Karpas-422 (cell line): Measurements from ENCODE around the gene MYH4. TPM values are rescaled to one million over a fixed set of nuclear protein-coding genes. Genes with fewer than 3 reads are reported as not detected.

ENCODE experiments used
- DNase-seq: peaks from one replicate; pipeline ENCODE4 v3.0.0-alpha.2; 2015
- H2AFZ ChIP-seq: fragments of 200-600 bp; sonication (generic); 2 replicates; pipeline ENCODE4 v1.6.1; 2014; ENCODE audit warnings: antibody characterized with exemption, low read length, mixed read lengths
- H3K27ac ChIP-seq: fragments of 200-600 bp; sonication (generic); 2 replicates; pipeline ENCODE4 v1.5.1; 2014; ENCODE audit warnings: mild to moderate bottlenecking, low read length, moderate library complexity
- H3K27me3 ChIP-seq: fragments of 200-600 bp; sonication (generic); 2 replicates; pipeline ENCODE4 v1.6.1; 2014; ENCODE audit warnings: low read length, mixed read lengths
- H3K36me3 ChIP-seq: fragments of 200-600 bp; sonication (generic); 2 replicates; pipeline ENCODE4 v1.6.1; 2014; ENCODE audit warnings: low read length, mixed read lengths; ENCODE audit not compliant: insufficient read depth
- H3K4me1 ChIP-seq: fragments of 200-600 bp; sonication (generic); 2 replicates; pipeline ENCODE4 v1.6.1; 2014; ENCODE audit warnings: mild to moderate bottlenecking, low read length, mixed read lengths
- H3K4me2 ChIP-seq: fragments of 200-600 bp; sonication (generic); 2 replicates; pipeline ENCODE4 v1.6.1; 2014; ENCODE audit warnings: low read length, low read depth, mild to moderate bottlenecking; ENCODE audit not compliant: poor library complexity, severe bottlenecking
- H3K4me3 ChIP-seq: fragments of 200-600 bp; sonication (generic); 2 replicates; pipeline ENCODE4 v1.5.1; 2014; ENCODE audit warnings: mild to moderate bottlenecking, antibody characterized with exemption, low read length, mixed read lengths
- H3K79me2 ChIP-seq: fragments of 200-600 bp; sonication (generic); 2 replicates; pipeline ENCODE4 v1.6.1; 2014; ENCODE audit warnings: mild to moderate bottlenecking, low read length, mixed read lengths
- H3K9ac ChIP-seq: fragments of 200-600 bp; sonication (generic); 2 replicates; pipeline ENCODE4 v1.6.0; 2014; ENCODE audit warnings: low read length
- H3K9me2 ChIP-seq: fragments of 200-600 bp; sonication (generic), shearing (Covaris generic); replicated peaks from 2 replicates; pipeline ENCODE4 v1.6.0; 2014; ENCODE audit warnings: mild to moderate bottlenecking, low read length, moderate library complexity; ENCODE audit not compliant: insufficient read depth
- H3K9me3 ChIP-seq: fragments of 300-700, 200-600 bp; sonication (generic); 2 replicates; pipeline ENCODE4 v1.6.1; 2014; ENCODE audit warnings: low read length, mixed read lengths
- H4K20me1 ChIP-seq: fragments of 200-600 bp; sonication (generic); 2 replicates; pipeline ENCODE4 v1.6.1; 2014; ENCODE audit warnings: mild to moderate bottlenecking, antibody characterized with exemption, low read length, low read depth; ENCODE audit not compliant: insufficient read depth
- total RNA-seq: library from RNA; depleted of rRNA; stranded (reverse); fragments of >200 nt; shearing (Covaris generic); gene quantifications from 2 replicates; pipeline ENCODE4 v1.2.3, GENCODE V29; 2014; ENCODE audit warnings: low replicate concordance

The MYH4 gene
- total RNA-seq, 1 experiment from 2014 or later: not detected

- peak; percentile 65 for DNase-seq
- Histone ChIP-seq H3K9me3 (no peaks in the 10 kb centered on the region), H2AFZ (peak overlapping the region; percentile 72; the same call in 1 of the 2 replicates), H3K4me1 (peaks cover 9% of the 10 kb centered on the region), H3K27ac (no peak overlapping the region), H3K79me2 (no peaks in the 10 kb centered on the region), H3K9ac (no peak overlapping the region), H3K4me3 (no peak overlapping the region), H4K20me1 (no peaks in the 10 kb centered on the region), H3K27me3 (no peaks in the 10 kb centered on the region), H3K4me2 (no peak overlapping the region), H3K36me3 (no peaks in the 10 kb centered on the region), H3K9me2 (no peaks in the 10 kb centered on the region)
Measured at GRCh38 chr17:10447026-10447931, 22.1 kb downstream of the MYH4 start.

GRCh38 chr17:10439816-10440215 lies 29.5 kb downstream of the MYH4 start:
- H3K4me2 ChIP-seq: no peak overlapping the region
- H2AFZ ChIP-seq: no peak overlapping the region
- H3K36me3 ChIP-seq: no peaks in the 10 kb centered on the region
- H3K9me2 ChIP-seq: no peaks in the 10 kb centered on the region
- no peaks in the 10 kb centered on the region for H3K79me2 ChIP-seq
- no peaks in the 10 kb centered on the region for H3K4me1 ChIP-seq
- H3K4me3 ChIP-seq: no peak overlapping the region
- no peaks in the 10 kb centered on the region for H4K20me1 ChIP-seq
- no peak overlapping the region for H3K27ac ChIP-seq
- DNase-seq: no peak
- no peaks in the 10 kb centered on the region for H3K9me3 ChIP-seq
- no peak overlapping the region for H3K9ac ChIP-seq
- 0 out of 2 replicates have a peak, but pooled peaks cover 3% of the 10 kb centered on the region for H3K27me3 ChIP-seq

GRCh38 chr17:10435096-10435495 lies 34.3 kb downstream of the MYH4 start:
- Histone ChIP-seq H3K27ac (no peak overlapping the region), H3K4me3 (no peak overlapping the region), H2AFZ (no peak overlapping the region), H3K36me3 (no peaks in the 10 kb centered on the region), H3K4me2 (no peak overlapping the region), H3K27me3 (0 out of 2 replicates have a peak, but pooled peaks cover 6% of the 10 kb centered on the region), H3K79me2 (no peaks in the 10 kb centered on the region), H3K9me3 (no peaks in the 10 kb centered on the region), H3K9me2 (no peaks in the 10 kb centered on the region), H3K4me1 (no peaks in the 10 kb centered on the region), H3K9ac (no peak overlapping the region), H4K20me1 (no peaks in the 10 kb centered on the region)
- no peak for DNase-seq

- H3K4me1 ChIP-seq: no peaks in the 10 kb centered on the region
- H3K9me3 ChIP-seq: no peaks in the 10 kb centered on the region
- 0 out of 2 replicates have a peak, but pooled peaks cover 3% of the 10 kb centered on the region for H3K27me3 ChIP-seq
- H3K4me2 ChIP-seq: no peak overlapping the region
- no peaks in the 10 kb centered on the region for H3K36me3 ChIP-seq
- H3K27ac ChIP-seq: no peak overlapping the region
- no peak overlapping the region for H2AFZ ChIP-seq
- no peaks in the 10 kb centered on the region for H3K9me2 ChIP-seq
- no peaks in the 10 kb centered on the region for H3K79me2 ChIP-seq
- no peaks in the 10 kb centered on the region for H4K20me1 ChIP-seq
- no peak overlapping the region for H3K4me3 ChIP-seq
- DNase-seq: no peak
- no peak overlapping the region for H3K9ac ChIP-seq
Measured at GRCh38 chr17:10429421-10430045, 39.8 kb downstream of the MYH4 start.

GRCh38 chr17:10428781-10429180 lies 40.6 kb downstream of the MYH4 start:
- H3K36me3 ChIP-seq: no peaks in the 10 kb centered on the region
- no peaks in the 10 kb centered on the region for H4K20me1 ChIP-seq
- H3K27me3 ChIP-seq: 0 out of 2 replicates have a peak, but pooled peaks cover 3% of the 10 kb centered on the region
- no peaks in the 10 kb centered on the region for H3K9me3 ChIP-seq
- no peak overlapping the region for H3K27ac ChIP-seq
- no peak overlapping the region for H3K4me2 ChIP-seq
- no peaks in the 10 kb centered on the region for H3K9me2 ChIP-seq
- H3K9ac ChIP-seq: no peak overlapping the region
- no peak for DNase-seq
- H3K4me1 ChIP-seq: no peaks in the 10 kb centered on the region
- H3K79me2 ChIP-seq: no peaks in the 10 kb centered on the region
- H2AFZ ChIP-seq: no peak overlapping the region
- no peak overlapping the region for H3K4me3 ChIP-seq

- no peaks in the 10 kb centered on the region for H3K9me3 ChIP-seq
- no peaks in the 10 kb centered on the region for H3K36me3 ChIP-seq
- no peak within 1 kb of the TSS for H3K4me3 ChIP-seq
- peaks cover 8% of the 10 kb centered on the region for H3K4me1 ChIP-seq
- H3K27me3 ChIP-seq: no peaks in the 10 kb centered on the region
- no peaks in the 10 kb centered on the region for H3K79me2 ChIP-seq
- H3K27ac ChIP-seq: no peak within 1 kb of the TSS
- no peaks in the 10 kb centered on the region for H4K20me1 ChIP-seq
- H2AFZ ChIP-seq: no peak within 1 kb of the TSS
- H3K9me2 ChIP-seq: no peaks in the 10 kb centered on the region
- H3K9ac ChIP-seq: no peak within 1 kb of the TSS
- no peak within 1 kb of the TSS for H3K4me2 ChIP-seq
- DNase-seq: peak; percentile 46
Measured at GRCh38 chr17:10421900-10422542, 47.3 kb downstream of the MYH4 start, which contains the start of gene MYH8. TSS of gene MYH8 (minus strand) at chr17:10421950. CDS start at chr17:10420227, 1,723 bp downstream.

- Histone ChIP-seq H4K20me1 (no peaks in the 10 kb centered on the region), H3K27me3 (no peaks in the 10 kb centered on the region), H3K4me3 (no peak overlapping the region), H3K79me2 (no peaks in the 10 kb centered on the region), H3K4me1 (peaks cover 8% of the 10 kb centered on the region), H3K36me3 (no peaks in the 10 kb centered on the region), H2AFZ (no peak overlapping the region), H3K9me3 (no peaks in the 10 kb centered on the region), H3K9ac (no peak overlapping the region), H3K9me2 (no peaks in the 10 kb centered on the region), H3K4me2 (no peak overlapping the region), H3K27ac (no peak overlapping the region)
- DNase-seq: no peak
Measured at GRCh38 chr17:10421211-10421610, 48.1 kb downstream of the MYH4 start.

GRCh38 chr17:10420811-10421210 lies 48.5 kb downstream of the MYH4 start:
- no peaks in the 10 kb centered on the region for H3K27me3 ChIP-seq
- no peak overlapping the region for H2AFZ ChIP-seq
- no peak overlapping the region for H3K27ac ChIP-seq
- no peak for DNase-seq
- H3K9me2 ChIP-seq: no peaks in the 10 kb centered on the region
- no peaks in the 10 kb centered on the region for H3K36me3 ChIP-seq
- H3K4me1 ChIP-seq: peaks cover 8% of the 10 kb centered on the region
- no peaks in the 10 kb centered on the region for H3K9me3 ChIP-seq
- H3K4me3 ChIP-seq: no peak overlapping the region
- H3K9ac ChIP-seq: no peak overlapping the region
- no peak overlapping the region for H3K4me2 ChIP-seq
- no peaks in the 10 kb centered on the region for H3K79me2 ChIP-seq
- no peaks in the 10 kb centered on the region for H4K20me1 ChIP-seq
